Panc1 (cell line): ENCODE measurements around the gene OR9Q1.

ENCODE experiments used
- CTCF ChIP-seq: fragments of 450-650 bp; IDR thresholded peaks from 2 replicates; pipeline ENCODE4 v1.5.1; 2017; ENCODE audit warnings: mild to moderate bottlenecking
- POLR2AphosphoS5 ChIP-seq: IDR thresholded peaks from 2 replicates; pipeline ENCODE4 v1.6.1; 2012; ENCODE audit warnings: mild to moderate bottlenecking, low read depth, low read length, moderate library complexity
- REST ChIP-seq, 2 experiments: IDR thresholded peaks; 2 replicates each; pipeline ENCODE4 v1.6.1; 2011 to 2012; ENCODE audit warnings: low read depth in 2 of 2, control low read depth in 1 of 2, low read length in 1 of 2, mild to moderate bottlenecking in 1 of 2, moderate library complexity in 1 of 2; ENCODE audit not compliant: insufficient read depth in 1 of 2
- TCF7L2 ChIP-seq: IDR thresholded peaks from 2 replicates; pipeline ENCODE4 v1.6.1; 2011; ENCODE audit warnings: mild to moderate bottlenecking, low read depth, low read length, inconsistent platforms

DNA sequence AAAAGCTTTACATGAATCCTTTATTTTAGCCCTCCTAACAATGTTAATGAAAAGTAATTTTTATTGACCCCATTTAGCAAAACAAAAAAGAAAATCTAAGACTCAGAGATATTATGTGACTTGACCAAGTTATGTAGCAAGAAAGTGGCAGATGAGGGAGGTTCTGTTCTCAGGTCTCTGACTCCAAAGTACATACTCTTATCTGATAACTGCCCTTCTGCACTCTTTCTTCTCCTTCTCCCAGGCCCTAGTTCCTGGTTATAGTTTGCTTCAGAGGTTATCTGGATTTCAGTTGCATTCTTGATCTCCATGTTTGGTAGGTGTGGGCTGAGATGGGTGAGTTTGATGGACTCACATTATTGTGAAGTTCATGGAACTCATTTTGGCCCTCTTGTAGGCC lies 169.7 kb downstream of the OR9Q1 start:
- TF ChIP-seq TCF7L2 (no peak), CTCF (no peak), POLR2AphosphoS5 (no peak), REST (IDR thresholded peaks at IDR 0.05; ENCODE audit: insufficient read depth in 1 of 2, low read depth in 2 of 2, low read length in 1 of 2) (no peak)
